Astrocyte (in vitro differentiated cells and primary cell): ENCODE data around the gene UQCR11. TPM values are rescaled to one million over a fixed set of nuclear protein-coding genes. Genes with fewer than 3 reads are reported as not detected.

Experiments used
- DNase-seq: peaks from one replicate; pipeline ENCODE4 v3.0.0-alpha.2; 2010; ENCODE audit warnings: low read depth
- FAIRE-seq: peaks from 2 replicates; lab custom pipeline; 2011; peaks lifted over from hg19 to GRCh38; lab: Jason Lieb, UNC
- H2AFZ ChIP-seq: 2 replicates; pipeline ENCODE4 v1.6.0; 2012; ENCODE audit warnings: low read depth, low read length, inconsistent platforms
- H3K27ac ChIP-seq: 2 replicates; pipeline ENCODE4 v1.5.1; 2011; ENCODE audit warnings: low read depth, low read length, inconsistent platforms
- H3K27me3 ChIP-seq: 2 replicates; pipeline ENCODE4 v1.6.0; 2011; ENCODE audit warnings: low read length, inconsistent platforms; ENCODE audit not compliant: insufficient read depth
- H3K36me3 ChIP-seq: 2 replicates; pipeline ENCODE4 v1.5.1; 2011; ENCODE audit warnings: low read length, inconsistent platforms; ENCODE audit not compliant: insufficient read depth
- H3K4me1 ChIP-seq: 2 replicates; pipeline ENCODE4 v1.5.1; 2011; ENCODE audit warnings: low read length, inconsistent platforms; ENCODE audit not compliant: insufficient read depth
- H3K4me2 ChIP-seq: 2 replicates; pipeline ENCODE4 v1.6.0; 2012; ENCODE audit warnings: low read length, inconsistent platforms
- H3K4me3 ChIP-seq: 2 replicates; pipeline ENCODE4 v1.5.1; 2011; ENCODE audit warnings: low read depth, mild to moderate bottlenecking, low read length, inconsistent platforms; ENCODE audit not compliant: insufficient read depth
- H3K79me2 ChIP-seq: 2 replicates; pipeline ENCODE4 v1.6.0; 2012; ENCODE audit warnings: mild to moderate bottlenecking, low read length, inconsistent platforms; ENCODE audit not compliant: insufficient read depth
- H3K9ac ChIP-seq: 2 replicates; pipeline ENCODE4 v1.6.0; 2012; ENCODE audit warnings: mild to moderate bottlenecking, low read length, inconsistent platforms
- H3K9me3 ChIP-seq: 2 replicates; pipeline ENCODE4 v1.5.1; 2012; ENCODE audit warnings: low read depth, mild to moderate bottlenecking, low read length, inconsistent platforms; ENCODE audit not compliant: insufficient read depth
- H4K20me1 ChIP-seq: 2 replicates; pipeline ENCODE4 v1.6.0; 2012; ENCODE audit warnings: low read length, inconsistent platforms; ENCODE audit not compliant: insufficient read depth
- H3K27ac Mint-ChIP-seq: one replicate; pipeline ENCODE4 v1.8.0; 2021; ENCODE audit warnings: mild to moderate bottlenecking, mixed read lengths; ENCODE audit not compliant: unreplicated experiment
- H3K27me3 Mint-ChIP-seq: one replicate; pipeline ENCODE4 v1.8.0; 2021; ENCODE audit warnings: low read depth, mixed read lengths; ENCODE audit not compliant: unreplicated experiment
- H3K36me3 Mint-ChIP-seq: one replicate; pipeline ENCODE4 v1.8.0; 2021; ENCODE audit warnings: low read depth, mixed read lengths; ENCODE audit not compliant: unreplicated experiment
- H3K4me1 Mint-ChIP-seq: one replicate; pipeline ENCODE4 v1.8.0; 2021; ENCODE audit warnings: low read depth, mixed read lengths; ENCODE audit not compliant: unreplicated experiment
- H3K4me3 Mint-ChIP-seq: one replicate; pipeline ENCODE4 v1.8.0; 2021; ENCODE audit warnings: mild to moderate bottlenecking, moderate library complexity, mixed read lengths; ENCODE audit not compliant: unreplicated experiment
- H3K9me3 Mint-ChIP-seq: one replicate; pipeline ENCODE4 v1.8.0; 2021; ENCODE audit warnings: mild to moderate bottlenecking, mixed read lengths; ENCODE audit not compliant: unreplicated experiment
- CTCF ChIP-seq: IDR thresholded peaks from 2 replicates; pipeline ENCODE4 v1.5.1; 2011; ENCODE audit warnings: low read depth, mild to moderate bottlenecking, inconsistent platforms, low read length, moderate library complexity; ENCODE audit not compliant: insufficient read depth
- EZH2 ChIP-seq: IDR thresholded peaks from 2 replicates; pipeline ENCODE4 v1.6.1; 2012; ENCODE audit warnings: mild to moderate bottlenecking, low read length, inconsistent platforms; ENCODE audit not compliant: insufficient read depth
- total RNA-seq: library from RNA; stranded (reverse); gene quantifications from 2 replicates; pipeline ENCODE4 v1.2.1, GENCODE V29; 2021

UQCR11 gene
- total RNA-seq, 1 donor from 2014 or later: 255 TPM

GRCh38 chr19:1592024-1592754 lies 13.1 kb downstream of the UQCR11 start:
- H3K27me3 ChIP-seq: no peaks in the 10 kb centered on the region
- H3K4me3 ChIP-seq: peak overlapping the region; percentile 84
- peak; percentile 73 for DNase-seq
- peaks cover 50% of the 10 kb centered on the region for H3K79me2 ChIP-seq
- Mint-ChIP-seq H3K9me3 (no peaks in the 10 kb centered on the region), H3K36me3 (peaks cover 4% of the 10 kb centered on the region), H3K27me3 (no peaks in the 10 kb centered on the region), H3K4me1 (peaks cover 6% of the 10 kb centered on the region), H3K4me3 (peak overlapping the region; percentile 95), H3K27ac (peak overlapping the region; percentile 92)
- TF ChIP-seq CTCF (no peak), EZH2 (no peak)
- no peak for FAIRE-seq
- H3K27ac ChIP-seq: peak overlapping the region; percentile 92
- peak overlapping the region; percentile 69 for H2AFZ ChIP-seq
- peak overlapping the region; percentile 97 for H3K4me2 ChIP-seq
- H3K36me3 ChIP-seq: peaks cover under 1% of the 10 kb centered on the region
- H3K9ac ChIP-seq: peak overlapping the region; percentile 100
- H4K20me1 ChIP-seq: peaks cover 38% of the 10 kb centered on the region
- no peaks in the 10 kb centered on the region for H3K9me3 ChIP-seq
- peaks cover 11% of the 10 kb centered on the region for H3K4me1 ChIP-seq

GRCh38 chr19:1591421-1592023 lies 13.7 kb downstream of the UQCR11 start:
- TF ChIP-seq EZH2 (no peak), CTCF (no peak)
- Mint-ChIP-seq H3K36me3 (peaks cover 5% of the 10 kb centered on the region), H3K27ac (peak overlapping the region; percentile 92), H3K4me3 (peak overlapping the region; percentile 95), H3K4me1 (peaks cover 6% of the 10 kb centered on the region), H3K9me3 (no peaks in the 10 kb centered on the region), H3K27me3 (no peaks in the 10 kb centered on the region)
- FAIRE-seq (no peak), DNase-seq (no peak)
- Histone ChIP-seq H3K4me3 (peak overlapping the region; percentile 84), H3K4me2 (peak overlapping the region; percentile 97), H3K79me2 (peaks cover 54% of the 10 kb centered on the region), H2AFZ (peak overlapping the region; percentile 69), H3K27ac (peak overlapping the region; percentile 92), H4K20me1 (peaks cover 40% of the 10 kb centered on the region), H3K9ac (peak overlapping the region; percentile 100), H3K36me3 (no peaks in the 10 kb centered on the region), H3K27me3 (no peaks in the 10 kb centered on the region), H3K4me1 (peaks cover 11% of the 10 kb centered on the region), H3K9me3 (no peaks in the 10 kb centered on the region)
